ENCODE data around the gene TMEM135. TPM values are rescaled to one million over a fixed set of nuclear protein-coding genes. Genes with fewer than 3 reads are reported as not detected.

The TMEM135 gene
- total RNA-seq, 3 donors from 2014 or later, result 38.3 to 46.8 (median 43.2) TPM

GRCh38 chr11:87110443-87111131 is 72.9 kb downstream of the TMEM135 start:
- Histone ChIP-seq H3K36me3 (no peaks in the 10 kb centered on the region), H3K27ac (no peak overlapping the region), H3K4me3 (no peak overlapping the region), H3K27me3 (no peaks in the 10 kb centered on the region), H3K9me3 (no peaks in the 10 kb centered on the region), H3K4me1 (no peaks in the 10 kb centered on the region)
- DNase-seq (ENCODE audit: low spot score in 2 of 2), result no peak
- TF ChIP-seq POLR2AphosphoS5 (IDR thresholded peaks at IDR 0.05), result no peak
- no peak for TF ChIP-seq CTCF (IDR thresholded peaks at IDR 0.05)
- TF ChIP-seq POLR2A (IDR thresholded peaks at IDR 0.05), result no peak
- intact Hi-C loops (cut with DNase I; ENCODE audit: low total_unique reads), result no loop called here

DNA sequence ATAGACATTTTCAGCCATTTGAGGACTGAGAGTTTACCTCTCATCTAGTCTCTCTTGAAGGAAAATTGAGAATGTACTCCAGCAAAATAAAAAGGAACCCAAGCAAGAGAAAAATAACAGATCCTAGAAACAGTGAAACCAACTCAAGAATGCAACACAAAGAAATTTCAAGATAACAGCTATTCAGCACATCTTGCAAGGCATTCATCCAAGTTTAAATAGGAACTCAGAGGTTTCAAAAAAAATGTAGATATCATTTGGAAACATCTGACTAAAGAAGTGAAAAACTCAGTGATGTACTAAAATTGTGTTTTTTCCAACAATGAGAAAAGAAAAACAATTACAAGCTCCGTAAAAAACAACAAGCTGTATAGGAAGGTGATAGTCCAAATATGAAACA is 76.4 kb downstream of the TMEM135 start:
- Histone ChIP-seq H3K27me3 (no peaks in the 10 kb centered on the region), H3K4me1 (no peaks in the 10 kb centered on the region), H3K9me3 (no peaks in the 10 kb centered on the region), H3K4me3 (no peak overlapping the region), H3K27ac (no peak overlapping the region), H3K36me3 (no peaks in the 10 kb centered on the region)
- intact Hi-C loops (cut with DNase I; ENCODE audit: low total_unique reads), result no loop called here
- DNase-seq (ENCODE audit: low spot score in 2 of 2), result no peak
- no peak for TF ChIP-seq POLR2AphosphoS5 (IDR thresholded peaks at IDR 0.05)
- no peak for TF ChIP-seq POLR2A (IDR thresholded peaks at IDR 0.05)
- no peak for TF ChIP-seq CTCF (IDR thresholded peaks at IDR 0.05)

DNA sequence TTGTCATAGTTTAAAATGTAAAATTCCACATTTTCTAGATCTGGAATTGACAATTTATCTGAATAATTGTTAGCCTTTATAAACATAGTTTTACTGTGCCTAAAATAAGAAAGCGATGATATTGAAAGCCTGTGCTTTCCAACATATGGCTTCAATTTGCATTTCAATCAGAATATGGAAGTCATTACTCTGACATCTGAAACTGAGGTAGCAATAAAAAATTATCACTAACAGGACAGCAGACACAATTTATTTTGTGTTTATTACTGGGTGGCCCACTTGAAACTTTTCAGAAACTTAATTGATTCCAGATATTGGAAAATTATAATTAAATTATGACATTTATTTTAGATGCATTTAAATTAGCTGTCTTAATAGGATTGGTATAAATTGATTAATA is 78.5 kb downstream of the TMEM135 start:
- DNase-seq (ENCODE audit: low spot score in 2 of 2), result no peak
- intact Hi-C loops (cut with DNase I; ENCODE audit: low total_unique reads), result no loop called here

DNA sequence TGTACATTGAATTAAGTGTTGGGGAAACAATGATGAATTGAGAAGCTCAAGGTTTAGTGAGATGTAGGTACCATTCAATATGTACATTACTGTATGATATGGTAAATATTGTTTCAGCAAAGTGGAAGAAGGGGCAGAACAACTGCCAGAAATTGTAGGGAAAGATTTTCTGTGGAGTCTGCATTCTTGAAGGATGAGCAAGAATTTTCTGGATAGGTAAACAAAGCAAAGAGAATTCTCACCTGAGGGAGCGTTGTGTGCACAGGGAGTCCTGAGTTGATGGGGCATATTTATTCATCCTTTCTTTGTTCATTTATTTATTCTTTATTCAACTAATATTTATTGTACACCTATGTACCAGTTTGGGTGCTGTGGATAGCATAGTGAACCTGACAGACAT is 83.2 kb downstream of the TMEM135 start:
- DNase-seq (ENCODE audit: low spot score in 2 of 2), result no peak
- Histone ChIP-seq H3K27ac (no peak overlapping the region), H3K4me3 (no peak overlapping the region), H3K9me3 (no peaks in the 10 kb centered on the region), H3K36me3 (no peaks in the 10 kb centered on the region), H3K27me3 (no peaks in the 10 kb centered on the region), H3K4me1 (no peaks in the 10 kb centered on the region)
- TF ChIP-seq CTCF (IDR thresholded peaks at IDR 0.05) (no peak), POLR2AphosphoS5 (IDR thresholded peaks at IDR 0.05) (no peak), POLR2A (IDR thresholded peaks at IDR 0.05) (no peak)
- intact Hi-C loops (cut with DNase I; ENCODE audit: low total_unique reads), result no loop called here

More for the DNA sequence above, 78.5 kb downstream of the TMEM135 start:
- no peak overlapping the region for H3K4me3 ChIP-seq
- H3K36me3 ChIP-seq, result no peaks in the 10 kb centered on the region
- H3K27ac ChIP-seq, result no peak overlapping the region
- H3K4me1 ChIP-seq, result no peaks in the 10 kb centered on the region
- no peak for TF ChIP-seq POLR2AphosphoS5 (IDR thresholded peaks at IDR 0.05)
- no peak for TF ChIP-seq POLR2A (IDR thresholded peaks at IDR 0.05)
- no peak for TF ChIP-seq CTCF (IDR thresholded peaks at IDR 0.05)
- H3K27me3 ChIP-seq, result no peaks in the 10 kb centered on the region
- H3K9me3 ChIP-seq, result no peaks in the 10 kb centered on the region

GRCh38 chr11:87122852-87123251 is 85.1 kb downstream of the TMEM135 start:
- intact Hi-C loops (cut with DNase I; ENCODE audit: low total_unique reads), result no loop called here
- TF ChIP-seq POLR2AphosphoS5 (IDR thresholded peaks at IDR 0.05) (no peak), POLR2A (IDR thresholded peaks at IDR 0.05) (no peak), CTCF (IDR thresholded peaks at IDR 0.05) (no peak)
- Histone ChIP-seq H3K27me3 (no peaks in the 10 kb centered on the region), H3K4me3 (no peak overlapping the region), H3K4me1 (no peaks in the 10 kb centered on the region), H3K27ac (no peak overlapping the region), H3K9me3 (no peaks in the 10 kb centered on the region), H3K36me3 (no peaks in the 10 kb centered on the region)
- DNase-seq (ENCODE audit: low spot score in 2 of 2), result no peak

Data from breast epithelium (tissue), 4 donors.